Activated CD4-positive, alpha-beta T cell treated with anti-CD3 and anti-CD28 coated beads, Interleukin-2, amount 50 U/mL, for 16 hours (primary cell): ENCODE results near the gene NAV2.
"Not testable (repeated sequence)": the region's sequence is repeated elsewhere in the genome, so short reads cannot be mapped to it uniquely, and the experiment has no call there.

Source experiments
- DNase-seq: peaks from one replicate; pipeline ENCODE4 v3.0.0-alpha.2; 2020

The NAV2 gene

GRCh38 chr11:19982774-19983495 lies 270.3 kb downstream of the NAV2 start:
- DNase-seq, result no peak

GRCh38 chr11:19984048-19984742 lies 271.6 kb downstream of the NAV2 start:
- no peak for DNase-seq

- no peak for DNase-seq
Measured at GRCh38 chr11:19985111-19985510, 272.5 kb downstream of the NAV2 start.

- DNase-seq, result no peak
Measured at GRCh38 chr11:19987331-19987801, 274.7 kb downstream of the NAV2 start.

GRCh38 chr11:19988598-19988997 lies 276.0 kb downstream of the NAV2 start:
- DNase-seq, result no peak

GRCh38 chr11:19989191-19989590 lies 276.6 kb downstream of the NAV2 start:
- DNase-seq, result no peak

- no peak for DNase-seq
Measured at GRCh38 chr11:19992162-19992561, 279.5 kb downstream of the NAV2 start.

- no peak for DNase-seq
Measured at GRCh38 chr11:19992998-19993397, 280.4 kb downstream of the NAV2 start.

- DNase-seq, result no peak
Measured at GRCh38 chr11:19994672-19995071, 282.0 kb downstream of the NAV2 start.

- no peak for DNase-seq
Measured at GRCh38 chr11:19995145-19995544, 282.5 kb downstream of the NAV2 start.

GRCh38 chr11:19996571-19996970 lies 283.9 kb downstream of the NAV2 start:
- no peak for DNase-seq

- no peak for DNase-seq
Measured at GRCh38 chr11:20000022-20000350, 287.3 kb downstream of the NAV2 start.

GRCh38 chr11:20000351-20001134 lies 287.9 kb downstream of the NAV2 start:
- no peak for DNase-seq

GRCh38 chr11:20002312-20003216 lies 289.9 kb downstream of the NAV2 start:
- no peak for DNase-seq

GRCh38 chr11:20003351-20003750 lies 290.7 kb downstream of the NAV2 start:
- no peak for DNase-seq

GRCh38 chr11:20004866-20005265 lies 292.2 kb downstream of the NAV2 start:
- no peak for DNase-seq

- DNase-seq, result no peak
Measured at GRCh38 chr11:20005747-20006146, 293.1 kb downstream of the NAV2 start.

GRCh38 chr11:20006618-20007017 lies 294.0 kb downstream of the NAV2 start:
- DNase-seq, result not testable (repeated sequence)

- DNase-seq, result no peak
Measured at GRCh38 chr11:20007386-20007785, 294.7 kb downstream of the NAV2 start.

- no peak for DNase-seq
Measured at GRCh38 chr11:20008190-20008870, 295.7 kb downstream of the NAV2 start.

GRCh38 chr11:20008871-20009644 lies 296.4 kb downstream of the NAV2 start:
- no peak for DNase-seq
